Endothelial cell of umbilical vein (primary cell): Measurements from ENCODE around the gene MYO9B. TPM values are rescaled to one million over a fixed set of nuclear protein-coding genes. Genes with fewer than 3 reads are reported as not detected.
"Not testable (repeated sequence)": the region's sequence is repeated elsewhere in the genome, so short reads cannot be mapped to it uniquely, and the experiment has no call there.

Source experiments
- BruUV-seq: library from RNA; stranded (reverse); fragments of 400-500 nt; replicated peaks from 2 replicates; lab custom pipeline; 2021; lab: Mats Ljungman, UMichigan
- CTCF ChIA-PET: fragments of 300-600, 350-600 bp; sonication (Branson Sonifier 250); formaldehyde crosslinking; loops from one replicate; lab custom pipeline; 2021; ENCODE audit warnings: antibody characterized with exemption, inconsistent platforms; lab: Charles Lee
- POLR2A ChIA-PET: fragments of 300-600, 350-600 bp; sonication (Branson Sonifier 250); formaldehyde crosslinking; loops from one replicate; lab custom pipeline; 2021; ENCODE audit warnings: antibody characterized with exemption, inconsistent platforms; lab: Charles Lee
- DNase-seq: peaks from one replicate; pipeline ENCODE4 v3.0.0-alpha.2; 2011; ENCODE audit warnings: low read depth, low spot score
- FAIRE-seq: peaks from 2 replicates; lab custom pipeline; 2011; peaks lifted over from hg19 to GRCh38; lab: Jason Lieb, UNC
- H2AFZ ChIP-seq: 2 replicates; pipeline ENCODE4 v1.6.0; 2012; ENCODE audit warnings: low read depth, low read length, control low read depth, inconsistent platforms
- H3K27ac ChIP-seq: 2 replicates; pipeline ENCODE4 v1.5.1; 2011; ENCODE audit warnings: low read depth, mild to moderate bottlenecking, control low read depth, low read length, moderate library complexity; ENCODE audit not compliant: insufficient read depth
- H3K27me3 ChIP-seq, 2 experiments: 2 replicates each; pipeline versions ENCODE4 v1.6.0 to v1.6.1; 2011; ENCODE audit warnings: low read length in 2 of 2, mixed read lengths in 1 of 2; ENCODE audit not compliant: control insufficient read depth in 2 of 2, insufficient read depth in 2 of 2
- H3K36me3 ChIP-seq, 2 experiments: 2 replicates in 1 of 2; 3 replicates in 1 of 2; pipeline ENCODE4 v1.5.1; 2011; ENCODE audit warnings: low read length in 2 of 2, mild to moderate bottlenecking in 1 of 2, moderate library complexity in 1 of 2; ENCODE audit not compliant: control insufficient read depth in 2 of 2, insufficient read depth in 2 of 2; ENCODE audit errors: extremely low read depth in 1 of 2
- H3K4me1 ChIP-seq: 3 replicates; pipeline ENCODE4 v1.5.1; 2011; ENCODE audit warnings: mild to moderate bottlenecking, low read length; ENCODE audit not compliant: control insufficient read depth, insufficient read depth; ENCODE audit errors: extremely low read depth
- H3K4me2 ChIP-seq: 2 replicates; pipeline ENCODE4 v1.6.1; 2011; ENCODE audit warnings: low read length, control low read depth, mixed read lengths; ENCODE audit not compliant: insufficient read depth
- H3K4me3 ChIP-seq, 3 experiments: fragments of 200-600 bp in 1 of 3; sonication (generic), shearing (Covaris generic) in 1 of 3; replicated peaks in 1 of 3; 2 replicates each; pipeline ENCODE4 v1.5.1; 2011 to 2016; ENCODE audit warnings: control low read depth in 3 of 3, low read length in 3 of 3, mild to moderate bottlenecking in 2 of 3, inconsistent platforms in 1 of 3, low read depth in 1 of 3, moderate library complexity in 1 of 3; ENCODE audit not compliant: insufficient read depth in 1 of 3
- H3K79me2 ChIP-seq: 2 replicates; pipeline ENCODE4 v1.6.0; 2012; ENCODE audit warnings: low read length, inconsistent platforms; ENCODE audit not compliant: control insufficient read depth, insufficient read depth
- H3K9ac ChIP-seq: replicated peaks from 2 replicates; pipeline ENCODE3; 2011; ENCODE audit warnings: low read length, control low read depth; ENCODE audit not compliant: insufficient read depth; ENCODE audit errors: extremely low read depth
- H3K9me1 ChIP-seq: replicated peaks from 3 replicates; pipeline ENCODE4 v1.6.0; 2011; ENCODE audit warnings: mild to moderate bottlenecking, low read length; ENCODE audit not compliant: control insufficient read depth, insufficient read depth; ENCODE audit errors: extremely low read depth
- H3K9me3 ChIP-seq: replicated peaks from 2 replicates; pipeline ENCODE4 v1.5.1; 2012; ENCODE audit warnings: low read length, inconsistent platforms; ENCODE audit not compliant: control insufficient read depth, insufficient read depth
- H4K20me1 ChIP-seq: replicated peaks from 2 replicates; pipeline ENCODE3; 2011; ENCODE audit warnings: mild to moderate bottlenecking, low read length; ENCODE audit not compliant: control insufficient read depth, insufficient read depth; ENCODE audit errors: extremely low read depth
- POLR2A ChIP-seq: IDR thresholded peaks from 2 replicates; pipeline ENCODE4 v1.6.1; 2012; ENCODE audit warnings: low read depth, mild to moderate bottlenecking, control low read depth, low read length
- POLR2AphosphoS5 ChIP-seq: IDR thresholded peaks from 2 replicates; pipeline ENCODE4 v1.6.1; 2012; ENCODE audit warnings: low read depth, mild to moderate bottlenecking, control low read depth, low read length, moderate library complexity; ENCODE audit not compliant: insufficient read depth
- dilution Hi-C: fragments of 300-500 bp; cut with MboI; formaldehyde crosslinking; loops from one replicate; pipeline ENCODE4 v1.15.0; 2019; ENCODE audit warnings: low sequenced_read_pairs; ENCODE audit not compliant: extremely low pct_ligation_motif_present
- intact Hi-C: fragments of 100-400 bp; cut with micrococcal nuclease; formaldehyde crosslinking; loops from one replicate; pipeline ENCODE4 v1.10.0; 2022
- polyA plus RNA-seq, 4 experiments: library from polyadenylated mRNA; depleted of rRNA in 3 of 4; stranded (reverse) in 3 of 4; unstranded in 1 of 4; fragments of >200 nt; gene quantifications; 2 replicates each; pipeline versions ENCODE4 v1.2.1 to v1.2.3, GENCODE V29; 2011 to 2012; ENCODE audit warnings: missing spikeins in 1 of 4
- total RNA-seq: library from RNA; stranded (reverse); gene quantifications from 2 replicates; pipeline ENCODE4 v1.2.3, GENCODE V29; 2021

Gene MYO9B
- total and polyA plus RNA-seq, 2 donors (not counting 3 experiments of a cell fraction or from before 2014, with no cell fraction given) = 64.4 to 119 TPM

GRCh38 chr19:17137417-17137816 lies 61.8 kb downstream of the MYO9B start:
- ChIA-PET CTCF (interaction anchor here (0.6 kb wide), 1 partner anchor 33 kb away, joined by 3 read pairs; no protein-coding TSS in a partner anchor), POLR2A (no interaction called here)
- H3K27ac ChIP-seq = no peak overlapping the region
- H3K9ac ChIP-seq = no peak overlapping the region
- peaks cover 24% of the 10 kb centered on the region for H3K4me1 ChIP-seq
- no peaks in the 10 kb centered on the region for H3K9me3 ChIP-seq
- no peaks in the 10 kb centered on the region for H3K9me1 ChIP-seq
- H3K27me3 ChIP-seq = no peaks in the 10 kb centered on the region
- BruUV-seq = no TSS peak
- dilution Hi-C loops = no loop called here
- H3K4me2 ChIP-seq = no peak overlapping the region
- intact Hi-C loops = no loop called here
- no peak overlapping the region for H3K4me3 ChIP-seq
- no peak for TF ChIP-seq POLR2A
- no peak for TF ChIP-seq POLR2AphosphoS5
- peak; percentile 24 for DNase-seq
- H2AFZ ChIP-seq = no peak overlapping the region
- H3K79me2 ChIP-seq = peaks cover 31% of the 10 kb centered on the region
- H4K20me1 ChIP-seq = no peaks in the 10 kb centered on the region
- FAIRE-seq = no peak
- H3K36me3 ChIP-seq = no peaks in the 10 kb centered on the region

- H3K9me1 ChIP-seq, H3K9me3 ChIP-seq, dilution Hi-C loops, H3K4me2 ChIP-seq, FAIRE-seq, H4K20me1 ChIP-seq, intact Hi-C loops, DNase-seq, BruUV-seq, POLR2A ChIA-PET, H3K27me3 ChIP-seq, H3K36me3 ChIP-seq, H3K4me3 ChIP-seq, H3K9ac ChIP-seq, H3K27ac ChIP-seq, CTCF ChIA-PET, H2AFZ ChIP-seq: not testable (repeated sequence)
- Histone ChIP-seq H3K4me1 (peaks cover 24% of the 10 kb centered on the region), H3K79me2 (peaks cover 30% of the 10 kb centered on the region)
Observed at GRCh38 chr19:17138052-17138846, 62.7 kb downstream of the MYO9B start.
